GM23248 (cell line): ENCODE results near the gene TGFBR1.

Source experiments
- EZH2 ChIP-seq: fragments of 200-600 bp; sonication (generic); IDR thresholded peaks from 2 replicates; pipeline ENCODE4 v1.6.1; 2018; ENCODE audit warnings: antibody characterized with exemption, mild to moderate bottlenecking; ENCODE audit not compliant: insufficient read depth, poor library complexity, severe bottlenecking
- EZH2phosphoT487 ChIP-seq: fragments of 200-600 bp; sonication (generic); IDR thresholded peaks from 2 replicates; pipeline ENCODE4 v1.6.1; 2018; ENCODE audit warnings: antibody characterized with exemption, moderate library complexity, mild to moderate bottlenecking, low read depth; ENCODE audit not compliant: insufficient read depth

DNA sequence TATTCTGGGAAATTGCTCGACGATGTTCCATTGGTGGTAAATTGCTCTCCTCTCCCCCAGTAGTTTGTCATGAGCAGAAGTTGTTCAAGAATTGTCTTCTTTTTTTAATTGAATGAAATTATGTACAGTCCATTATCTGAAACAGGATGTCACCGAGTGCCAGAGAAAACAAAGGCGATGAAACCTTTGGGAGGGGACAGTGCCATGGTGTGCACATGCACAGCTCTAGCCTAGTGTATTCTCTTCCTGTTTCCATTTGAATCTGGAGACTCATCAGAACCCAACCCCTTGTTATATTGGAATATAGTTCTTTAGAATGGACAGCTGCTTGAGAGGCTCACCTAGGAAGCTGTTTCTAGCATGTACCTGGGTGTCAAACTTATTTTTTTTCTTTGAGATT, 41.7 kb downstream of the TGFBR1 start:
- TF ChIP-seq EZH2 (no peak), EZH2phosphoT487 (no peak)
